HG02943 (cell line): ENCODE data around the gene WDR19.
"Not testable (repeated sequence)": the region's sequence is repeated elsewhere in the genome, so short reads cannot be mapped to it uniquely, and the experiment has no call there.

Experiments
- ATAC-seq: cut with Tn5 transposase; IDR thresholded peaks from one replicate; pipeline ENCODE4 v1.9.1; 2021; ENCODE audit warnings: mild to moderate bottlenecking, low read depth, moderate library complexity; ENCODE audit not compliant: unreplicated experiment

The WDR19 gene

DNA sequence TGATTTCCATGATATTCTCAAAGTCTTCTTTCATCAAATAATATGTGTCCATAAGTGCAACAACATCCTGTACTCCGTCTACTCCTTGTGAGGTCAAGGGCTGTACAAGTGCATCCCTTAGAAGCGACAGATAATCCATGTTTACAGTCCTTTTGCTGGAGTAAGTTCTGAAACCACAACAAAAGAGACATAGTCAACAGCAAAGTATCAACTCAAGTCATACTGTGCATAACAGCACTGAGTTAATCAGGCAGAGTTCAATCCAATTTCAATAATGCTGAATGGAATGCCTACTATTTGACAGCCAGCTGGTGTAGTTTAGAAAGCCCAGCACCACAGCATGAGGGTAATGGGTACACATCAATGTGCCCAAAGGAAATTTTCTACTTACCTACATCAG, 109.4 kb downstream of the WDR19 start:
- ATAC-seq, result no peak

DNA sequence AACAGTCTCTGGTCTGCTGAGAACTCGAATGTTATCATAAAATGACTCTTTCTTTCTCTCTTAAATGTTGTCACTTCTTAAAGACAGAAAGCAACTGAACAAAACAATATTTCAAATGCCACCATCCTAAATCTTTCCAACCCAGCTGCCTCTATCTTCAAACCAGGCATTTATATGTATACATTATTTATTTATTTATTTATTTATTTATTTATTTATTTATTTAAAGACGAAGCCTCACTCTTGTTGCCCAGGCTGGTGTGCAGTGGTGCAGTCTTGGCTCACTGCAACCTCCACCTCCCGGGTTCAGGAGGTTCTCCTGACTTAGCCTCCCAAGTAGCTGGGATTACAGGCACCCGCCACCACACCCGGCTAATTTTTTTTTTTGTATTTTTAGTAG, 110.1 kb downstream of the WDR19 start:
- ATAC-seq, result not testable (repeated sequence)

GRCh38 chr4:39295784-39296183, 113.5 kb downstream of the WDR19 start:
- ATAC-seq, result no peak

GRCh38 chr4:39302901-39303300, 120.6 kb downstream of the WDR19 start:
- ATAC-seq, result no peak

GRCh38 chr4:39303871-39304270, 121.5 kb downstream of the WDR19 start:
- no peak for ATAC-seq

DNA sequence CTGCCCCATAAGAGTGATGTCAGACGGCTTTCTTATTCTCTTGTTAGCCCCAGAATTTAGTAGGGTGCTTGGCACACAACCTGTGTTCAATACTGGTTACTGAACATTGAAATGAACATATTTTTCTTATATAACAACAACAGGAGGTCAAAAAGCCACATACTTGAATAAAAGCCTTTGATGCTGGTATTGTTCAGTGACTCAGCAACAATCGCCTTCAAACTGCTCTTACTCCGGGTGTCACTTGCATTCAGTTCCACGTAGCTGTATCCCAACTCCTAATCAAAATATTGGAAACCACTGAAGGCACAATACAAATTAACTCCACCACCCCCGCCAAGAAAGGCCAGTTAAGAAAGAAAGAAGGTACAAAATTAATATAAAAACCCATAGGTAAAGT, 122.3 kb downstream of the WDR19 start:
- ATAC-seq, result no peak

- ATAC-seq, result no peak
Measured at GRCh38 chr4:39305912-39306677, 123.8 kb downstream of the WDR19 start.

GRCh38 chr4:39308611-39309010, 126.3 kb downstream of the WDR19 start:
- ATAC-seq, result no peak

- no peak for ATAC-seq
Measured at GRCh38 chr4:39312816-39313215, 130.5 kb downstream of the WDR19 start.

DNA sequence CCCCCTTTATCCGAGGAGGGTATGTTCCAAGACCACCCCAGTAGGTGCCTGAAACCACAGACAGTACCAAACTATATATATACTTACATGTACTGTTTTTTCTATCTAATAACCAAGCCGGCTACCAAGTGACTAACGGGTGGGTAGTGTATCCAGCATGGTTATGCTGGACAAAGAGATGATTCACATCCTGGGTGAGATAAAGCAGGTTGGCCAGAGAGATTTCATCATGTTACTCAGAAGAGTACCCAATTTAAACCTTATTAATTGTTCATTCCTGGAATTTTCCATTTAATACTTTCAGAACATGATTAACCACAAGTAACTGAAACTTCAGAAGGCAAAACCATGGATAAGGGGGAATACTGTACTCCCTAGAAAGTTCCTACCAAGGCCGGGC, 137.3 kb downstream of the WDR19 start:
- ATAC-seq, result no peak

DNA sequence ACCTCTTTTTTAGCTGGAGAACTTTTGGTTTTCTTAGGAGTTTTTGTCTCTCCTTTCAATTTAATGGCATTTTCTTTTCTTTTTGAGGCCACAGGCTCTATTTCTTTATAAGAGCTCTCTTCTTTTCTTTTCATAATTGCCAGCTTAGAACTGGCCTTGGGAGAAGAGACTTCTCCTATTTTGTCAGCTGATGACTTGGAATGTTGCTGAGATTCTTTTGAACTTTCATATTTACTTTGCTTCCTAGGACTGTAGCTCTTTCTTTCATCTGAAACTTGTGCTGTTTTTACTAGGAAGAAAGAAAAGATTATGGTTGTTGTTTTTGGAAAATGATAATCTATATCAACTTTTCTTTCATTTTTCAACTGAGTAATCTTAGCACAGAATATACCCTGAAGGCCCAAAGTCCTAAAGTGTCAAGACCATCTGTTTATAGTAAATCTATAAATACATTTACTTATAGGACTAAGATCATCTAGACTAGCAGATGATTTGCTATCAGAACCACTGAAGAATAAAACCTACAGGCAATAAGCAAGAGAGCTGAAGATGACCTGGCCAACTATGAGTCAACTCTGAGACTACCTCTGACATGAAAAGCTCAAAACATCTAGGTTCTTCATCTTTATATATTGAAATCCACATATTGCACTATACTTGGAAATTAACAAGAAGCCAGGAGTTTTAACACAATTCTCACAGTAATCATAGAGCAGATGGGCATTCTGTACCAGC, 138.2 kb downstream of the WDR19 start:
- ATAC-seq, result no peak

- no peak for ATAC-seq
Measured at GRCh38 chr4:39323821-39324220, 141.5 kb downstream of the WDR19 start.

GRCh38 chr4:39324446-39324845, 142.1 kb downstream of the WDR19 start:
- ATAC-seq, result no peak

GRCh38 chr4:39324897-39325613, 142.7 kb downstream of the WDR19 start:
- no peak for ATAC-seq

- no peak for ATAC-seq
Measured at GRCh38 chr4:39326468-39326977, 144.2 kb downstream of the WDR19 start.

DNA sequence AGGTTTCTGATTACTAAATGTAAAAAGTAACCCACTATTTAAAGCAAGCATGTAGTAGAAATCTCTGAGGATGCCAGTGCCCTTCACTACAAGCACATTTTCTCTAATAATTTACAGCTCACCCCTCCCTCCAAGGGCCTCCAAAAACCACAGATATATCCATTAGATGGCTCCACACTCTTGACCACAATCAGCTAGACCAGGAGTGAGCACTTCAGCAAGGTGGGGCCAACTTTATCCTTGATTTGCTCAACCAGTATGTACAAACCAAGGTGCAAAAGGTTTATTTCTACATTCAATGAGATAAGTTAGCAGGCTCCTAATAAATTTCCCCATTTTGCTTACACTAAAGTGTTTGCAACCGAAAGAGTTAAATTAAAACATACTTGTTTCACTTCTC, 148.0 kb downstream of the WDR19 start:
- no peak for ATAC-seq

- no peak for ATAC-seq
Measured at GRCh38 chr4:39331191-39331590, 148.9 kb downstream of the WDR19 start.
